Tibial nerve (tissue), 4 donors: ENCODE data around the gene PLEKHG5. TPM values are rescaled to one million over a fixed set of nuclear protein-coding genes. Genes with fewer than 3 reads are reported as not detected.

Source experiments
- DNase-seq, 2 donors: peaks; one replicate each; pipeline ENCODE4 v3.0.0-alpha.2; 2019; ENCODE audit warnings: low spot score in 2 of 2
- H3K27ac ChIP-seq, 4 donors: fragments of 200-600 bp; sonication (generic) in 3 of 4; one replicate each; pipeline ENCODE4 v1.5.1; 2017 to 2019; ENCODE audit warnings: mild to moderate bottlenecking in 1 of 4
- H3K27me3 ChIP-seq, 2 donors: fragments of 200-600 bp; sonication (generic) in 1 of 2; one replicate each; pipeline versions ENCODE4 v1.5.1 to v1.6.0; 2017 to 2019
- H3K36me3 ChIP-seq, 3 donors: fragments of 200-600 bp; sonication (generic); one replicate each; pipeline ENCODE4 v1.5.1; 2018 to 2019
- H3K4me1 ChIP-seq, 4 donors: fragments of 200-600 bp; sonication (generic) in 3 of 4; one replicate each; pipeline ENCODE4 v1.5.1; 2017 to 2019
- H3K4me3 ChIP-seq, 4 donors: fragments of 200-600 bp; sonication (generic) in 3 of 4; one replicate each; pipeline ENCODE4 v1.5.1; 2017 to 2019; ENCODE audit warnings: mild to moderate bottlenecking in 1 of 4, moderate library complexity in 1 of 4
- H3K9me3 ChIP-seq, 4 donors: fragments of 200-600 bp; sonication (generic) in 3 of 4; one replicate each; pipeline ENCODE4 v1.5.1; 2017 to 2019
- EP300 ChIP-seq, 2 donors: sonication (generic); formaldehyde crosslinking; IDR thresholded peaks; one replicate each; pipeline ENCODE4 v1.6.1; 2017; ENCODE audit warnings: antibody characterized with exemption in 2 of 2, mild to moderate bottlenecking in 1 of 2
- POLR2A ChIP-seq, 2 donors: fragments of 450-650 bp; IDR thresholded peaks; one replicate each; pipeline ENCODE4 v1.6.1; 2017; ENCODE audit warnings: antibody characterized with exemption in 2 of 2, mild to moderate bottlenecking in 2 of 2, moderate library complexity in 2 of 2
- WGBS, 2 donors: methylation state at CpG; one replicate each; pipeline ENCODE4 v1.1.5; 2018; 5-methylcytosine and 5-hydroxymethylcytosine counted together
- total RNA-seq, 4 donors: library from RNA; depleted of rRNA; stranded (reverse); fragments of >200 nt; gene quantifications; one replicate each; pipeline ENCODE4 v1.1.0, GENCODE V29; 2016
- TF ChIP-seq, protein P1 (sequence below), 5 experiments: fragments of 200-600 bp in 3 of 5; fragments of 450-650 bp in 2 of 5; sonication (generic) in 3 of 5; IDR thresholded peaks; one replicate each; pipeline ENCODE4 v1.5.1; 2016 to 2019; ENCODE audit warnings: antibody characterized with exemption in 5 of 5, mild to moderate bottlenecking in 3 of 5, moderate library complexity in 2 of 5

The PLEKHG5 gene
- total RNA-seq, 4 donors from 2014 or later, result 25.6 to 40.8 (median 30.8) TPM

DNA sequence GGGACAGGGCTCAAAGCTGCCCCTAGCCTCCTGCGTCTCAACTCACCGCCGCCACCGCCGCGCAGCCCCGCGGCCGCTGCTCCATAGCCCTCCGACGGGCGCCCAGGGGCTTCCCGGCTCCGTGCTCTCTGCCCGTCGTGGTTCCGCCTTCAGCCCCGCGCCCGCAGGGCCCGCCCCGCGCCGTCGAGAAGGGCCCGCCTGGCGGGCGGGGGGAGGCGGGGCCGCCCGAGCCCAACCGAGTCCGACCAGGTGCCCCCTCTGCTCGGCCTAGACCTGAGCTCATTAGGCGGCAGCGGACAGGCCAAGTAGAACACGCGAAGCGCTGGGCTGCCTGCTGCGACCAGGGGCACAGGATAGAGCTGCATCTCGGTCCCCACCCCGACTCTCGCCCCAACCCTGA, 25.4 kb downstream of the PLEKHG5 start, which contains the start of gene TNFRSF25:
TSS of gene TNFRSF25 (minus strand) at position 151 of the 400 bp plus-strand sequence. CDS start at position 85, 66 bp downstream.
- Histone ChIP-seq H3K36me3 (peaks cover 0 to 80% (median 0%) of the 10 kb centered on the region in 3 donors), H3K27me3 (peaks cover 0 to 11% of the 10 kb centered on the region in 2 donors), H3K27ac (peak within 1 kb of the TSS in 1 of 4 donors; percentile 59), H3K9me3 (no peaks in the 10 kb centered on the region), H3K4me3 (peak within 1 kb of the TSS in 2 of 4 donors; percentile 21 to 32), H3K4me1 (peaks cover 0 to 6% (median 0%) of the 10 kb centered on the region in 4 donors)
- DNase-seq, result no peak
- TF ChIP-seq EP300 (IDR thresholded peaks at IDR 0.05), result no peak
- TF ChIP-seq POLR2A (IDR thresholded peaks at IDR 0.05), result no peak
- TF ChIP-seq, protein P1, sequence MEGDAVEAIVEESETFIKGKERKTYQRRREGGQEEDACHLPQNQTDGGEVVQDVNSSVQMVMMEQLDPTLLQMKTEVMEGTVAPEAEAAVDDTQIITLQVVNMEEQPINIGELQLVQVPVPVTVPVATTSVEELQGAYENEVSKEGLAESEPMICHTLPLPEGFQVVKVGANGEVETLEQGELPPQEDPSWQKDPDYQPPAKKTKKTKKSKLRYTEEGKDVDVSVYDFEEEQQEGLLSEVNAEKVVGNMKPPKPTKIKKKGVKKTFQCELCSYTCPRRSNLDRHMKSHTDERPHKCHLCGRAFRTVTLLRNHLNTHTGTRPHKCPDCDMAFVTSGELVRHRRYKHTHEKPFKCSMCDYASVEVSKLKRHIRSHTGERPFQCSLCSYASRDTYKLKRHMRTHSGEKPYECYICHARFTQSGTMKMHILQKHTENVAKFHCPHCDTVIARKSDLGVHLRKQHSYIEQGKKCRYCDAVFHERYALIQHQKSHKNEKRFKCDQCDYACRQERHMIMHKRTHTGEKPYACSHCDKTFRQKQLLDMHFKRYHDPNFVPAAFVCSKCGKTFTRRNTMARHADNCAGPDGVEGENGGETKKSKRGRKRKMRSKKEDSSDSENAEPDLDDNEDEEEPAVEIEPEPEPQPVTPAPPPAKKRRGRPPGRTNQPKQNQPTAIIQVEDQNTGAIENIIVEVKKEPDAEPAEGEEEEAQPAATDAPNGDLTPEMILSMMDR (IDR thresholded peaks at IDR 0.05), result no peak
- WGBS, 2 donors, result 50% methylated on average over 29 to 32 of the region's 43 CpGs

GRCh38 chr1:6465461-6466005, 25.9 kb downstream of the PLEKHG5 start:
- peaks cover 0 to 16% of the 10 kb centered on the region in 2 donors for H3K27me3 ChIP-seq
- WGBS, 2 donors, result 64 to 76% methylated on average over 19 to 21 of the region's 21 CpGs
- DNase-seq, result no peak
- H3K36me3 ChIP-seq, result peaks cover 0 to 76% (median 0%) of the 10 kb centered on the region in 3 donors
- no peaks in the 10 kb centered on the region for H3K9me3 ChIP-seq
- H3K27ac ChIP-seq, result peak overlapping the region in 1 of 4 donors; percentile 59
- TF ChIP-seq EP300 (IDR thresholded peaks at IDR 0.05) (no peak), POLR2A (IDR thresholded peaks at IDR 0.05) (no peak)
- TF ChIP-seq, protein P1 (IDR thresholded peaks at IDR 0.05), result no peak
- peaks cover 0 to 11% (median 2%) of the 10 kb centered on the region in 4 donors for H3K4me1 ChIP-seq
- H3K4me3 ChIP-seq, result peak overlapping the region in 2 of 4 donors; percentile 21 to 32

DNA sequence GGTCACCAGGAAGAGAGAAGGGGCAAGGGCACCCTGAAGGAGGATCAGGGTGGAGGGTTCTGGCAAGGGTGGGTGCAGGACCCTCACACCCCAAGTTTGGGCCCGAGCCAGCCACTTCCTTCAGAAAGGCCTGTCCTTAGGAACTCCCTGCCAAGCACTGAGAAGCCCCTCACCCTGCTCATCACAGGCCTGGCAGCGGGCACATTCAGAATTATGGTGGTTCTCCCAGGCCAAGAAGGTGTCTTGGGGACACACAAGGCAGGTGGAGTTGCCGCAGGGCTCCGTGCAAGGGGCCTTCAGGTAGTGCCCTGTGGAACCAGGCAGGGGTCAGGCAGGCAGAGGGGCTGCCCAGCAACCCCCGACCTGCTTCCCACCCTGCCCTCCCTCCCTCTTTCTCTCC, 26.6 kb downstream of the PLEKHG5 start:
- Histone ChIP-seq H3K4me1 (peaks cover 0 to 14% (median 8%) of the 10 kb centered on the region in 4 donors), H3K27me3 (peaks cover 0 to 22% of the 10 kb centered on the region in 2 donors), H3K9me3 (no peaks in the 10 kb centered on the region), H3K36me3 (peaks cover 0 to 69% (median 0%) of the 10 kb centered on the region in 3 donors), H3K27ac (no peak overlapping the region), H3K4me3 (no peak overlapping the region)
- 82 to 83% methylated on average over 5 of the region's 5 CpGs for WGBS, 2 donors
- DNase-seq, result no peak
- no peak for TF ChIP-seq EP300 (IDR thresholded peaks at IDR 0.05)
- TF ChIP-seq, protein P1 (IDR thresholded peaks at IDR 0.05), result no peak
- TF ChIP-seq POLR2A (IDR thresholded peaks at IDR 0.05), result no peak

GRCh38 chr1:6464514-6464836, 27.0 kb downstream of the PLEKHG5 start:
- peaks cover 0 to 14% (median 11%) of the 10 kb centered on the region in 4 donors for H3K4me1 ChIP-seq
- peaks cover 0 to 65% (median 0%) of the 10 kb centered on the region in 3 donors for H3K36me3 ChIP-seq
- TF ChIP-seq, protein P1 (IDR thresholded peaks at IDR 0.05), result no peak
- no peak for TF ChIP-seq EP300 (IDR thresholded peaks at IDR 0.05)
- no peak for TF ChIP-seq POLR2A (IDR thresholded peaks at IDR 0.05)
- H3K27ac ChIP-seq, result no peak overlapping the region
- 70 to 75% methylated on average over 7 of the region's 7 CpGs for WGBS, 2 donors
- peaks cover 0 to 26% of the 10 kb centered on the region in 2 donors for H3K27me3 ChIP-seq
- H3K9me3 ChIP-seq, result no peaks in the 10 kb centered on the region
- no peak overlapping the region for H3K4me3 ChIP-seq
- DNase-seq, result no peak

DNA sequence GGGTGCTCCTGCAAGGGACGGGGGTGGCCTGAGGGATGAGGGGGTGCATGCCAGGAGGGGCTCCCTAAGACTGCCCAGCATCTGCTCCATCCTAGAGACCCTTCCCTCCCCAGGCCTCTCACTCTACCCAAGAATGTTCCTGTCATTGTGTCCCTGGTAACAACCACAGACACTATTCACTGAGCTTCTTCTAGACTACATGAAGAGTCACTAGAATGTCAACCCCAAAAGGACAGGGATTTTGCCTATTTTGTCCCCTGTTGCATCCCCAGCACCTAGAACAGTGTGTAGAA, 28.4 kb downstream of the PLEKHG5 start:
- peak overlapping the region in 1 of 4 donors; percentile 51 for H3K27ac ChIP-seq
- 38 to 40% methylated on average over 1 of the region's 1 CpG for WGBS, 2 donors
- peaks cover 0 to 51% (median 0%) of the 10 kb centered on the region in 3 donors for H3K36me3 ChIP-seq
- H3K9me3 ChIP-seq, result no peaks in the 10 kb centered on the region
- H3K4me1 ChIP-seq, result peaks cover 0 to 14% (median 11%) of the 10 kb centered on the region in 4 donors
- no peak for DNase-seq
- H3K4me3 ChIP-seq, result no peak overlapping the region
- TF ChIP-seq POLR2A (IDR thresholded peaks at IDR 0.05) (no peak), EP300 (IDR thresholded peaks at IDR 0.05) (no peak)
- TF ChIP-seq, protein P1 (IDR thresholded peaks at IDR 0.05), result no peak
- H3K27me3 ChIP-seq, result peaks cover 0 to 26% of the 10 kb centered on the region in 2 donors
